ENCODE measurements around the gene HOXC6. TPM values are rescaled to one million over a fixed set of nuclear protein-coding genes. Genes with fewer than 3 reads are reported as not detected.

Gene HOXC6
- total and polyA plus RNA-seq, 2 experiments from 2014 or later, result not detected

- peaks cover 27% of the 10 kb centered on the region for H3K4me1 Mint-ChIP-seq
- no peak overlapping the region for H3K27ac Mint-ChIP-seq
- Histone ChIP-seq H3K27me3 (ENCODE audit: insufficient read depth) (peaks cover 100% of the 10 kb centered on the region), H3K27ac (ENCODE audit: low read depth) (no peak overlapping the region), H3K4me3 (no peak overlapping the region), H3K36me3 (ENCODE audit: insufficient read depth) (no peaks in the 10 kb centered on the region), H3K9me2 (ENCODE audit: insufficient read depth) (no peaks in the 10 kb centered on the region), H3K4me1 (ENCODE audit: insufficient read depth) (peaks cover 30% of the 10 kb centered on the region), H3F3A (replicated peaks; ENCODE audit: low read depth) (peaks cover 25% of the 10 kb centered on the region), H4K20me1 (replicated peaks; ENCODE audit: insufficient read depth) (peaks cover 24% of the 10 kb centered on the region), H3K4me2 (no peak overlapping the region), H2AFZ (no peak overlapping the region), H3K79me2 (replicated peaks; ENCODE audit: insufficient read depth) (no peaks in the 10 kb centered on the region)
- H3K4me3 Mint-ChIP-seq, result no peak overlapping the region
- peaks cover 99% of the 10 kb centered on the region for H3K27me3 Mint-ChIP-seq (ENCODE audit: insufficient read depth, low read depth, poor library complexity)
- no peaks in the 10 kb centered on the region for H3K36me3 Mint-ChIP-seq (ENCODE audit: low read depth)
- no peak for TF ChIP-seq ZNF114 (CRISPR knock-in tag; IDR thresholded peaks at IDR 0.05)
- TF ChIP-seq EZH2 (IDR thresholded peaks at IDR 0.05; ENCODE audit: low read depth, unreplicated experiment), result peak; percentile 25
- no peaks in the 10 kb centered on the region; the same call in 1 of the 3 replicates for H3K9me3 Mint-ChIP-seq
- DNase-seq (ENCODE audit: low spot score), result no peak
- ATAC-seq, result no peak
These were observed 20.5 kb upstream of the HOXC6 start for GRCh38 chr12:54007538-54008259.

- no peaks in the 10 kb centered on the region for H3K79me2 ChIP-seq (replicated peaks; ENCODE audit: insufficient read depth)
- TF ChIP-seq EZH2phosphoT487 (IDR thresholded peaks at IDR 0.05; ENCODE audit: unreplicated experiment) (no peak), EZH2 (IDR thresholded peaks at IDR 0.05; ENCODE audit: low read depth, unreplicated experiment) (peak; percentile 93), NANOG (IDR thresholded peaks at IDR 0.05; ENCODE audit: borderline replicate concordance) (no peak)
- Mint-ChIP-seq H3K36me3 (ENCODE audit: low read depth) (no peaks in the 10 kb centered on the region), H3K27me3 (ENCODE audit: insufficient read depth, low read depth, poor library complexity) (peaks cover 99% of the 10 kb centered on the region), H3K9me3 (no peaks in the 10 kb centered on the region; the same call in 1 of the 3 replicates), H3K27ac (no peak overlapping the region), H3K4me3 (no peak overlapping the region), H3K4me1 (peaks cover 27% of the 10 kb centered on the region)
- no peak overlapping the region for H3K4me3 ChIP-seq
- H3K27ac ChIP-seq (ENCODE audit: low read depth), result no peak overlapping the region
- DNase-seq (ENCODE audit: low spot score) (no peak), ATAC-seq (no peak)
- H3K4me2 ChIP-seq, result no peak overlapping the region
- H3F3A ChIP-seq (replicated peaks; ENCODE audit: low read depth), result peaks cover 25% of the 10 kb centered on the region
- H3K4me1 ChIP-seq (ENCODE audit: insufficient read depth), result peaks cover 31% of the 10 kb centered on the region
- no peaks in the 10 kb centered on the region for H3K36me3 ChIP-seq (ENCODE audit: insufficient read depth)
- no peak overlapping the region for H2AFZ ChIP-seq
- H3K9me2 ChIP-seq (ENCODE audit: insufficient read depth), result no peaks in the 10 kb centered on the region
- H4K20me1 ChIP-seq (replicated peaks; ENCODE audit: insufficient read depth), result peaks cover 24% of the 10 kb centered on the region
- peaks cover 100% of the 10 kb centered on the region for H3K27me3 ChIP-seq (ENCODE audit: insufficient read depth)
These were observed 20.0 kb upstream of the HOXC6 start for GRCh38 chr12:54008260-54008552.

GRCh38 chr12:54009171-54010052 is 18.8 kb upstream of the HOXC6 start:
- H3K36me3 Mint-ChIP-seq (ENCODE audit: low read depth), result no peaks in the 10 kb centered on the region
- Histone ChIP-seq H3K79me2 (replicated peaks; ENCODE audit: insufficient read depth) (no peaks in the 10 kb centered on the region), H3K36me3 (ENCODE audit: insufficient read depth) (no peaks in the 10 kb centered on the region), H4K20me1 (replicated peaks; ENCODE audit: insufficient read depth) (peaks cover 20% of the 10 kb centered on the region), H3F3A (replicated peaks; ENCODE audit: low read depth) (peaks cover 32% of the 10 kb centered on the region), H3K9me2 (ENCODE audit: insufficient read depth) (no peaks in the 10 kb centered on the region), H2AFZ (no peak overlapping the region), H3K4me3 (0 out of 2 replicates have a peak overlapping the region, but pooled peaks have one; percentile 28), H3K4me1 (ENCODE audit: insufficient read depth) (peaks cover 42% of the 10 kb centered on the region), H3K4me2 (peak overlapping the region; percentile 67), H3K27me3 (ENCODE audit: insufficient read depth) (peaks cover 100% of the 10 kb centered on the region), H3K27ac (ENCODE audit: low read depth) (no peak overlapping the region)
- H3K9me3 Mint-ChIP-seq, result no peaks in the 10 kb centered on the region; the same call in 2 of the 3 replicates
- ATAC-seq, result peak; percentile 2; the same call in 1 of the 3 replicates
- peaks cover 27% of the 10 kb centered on the region for H3K4me1 Mint-ChIP-seq
- H3K27ac Mint-ChIP-seq, result no peak overlapping the region
- peak; percentile 95 for TF ChIP-seq EZH2phosphoT487 (IDR thresholded peaks at IDR 0.05; ENCODE audit: unreplicated experiment)
- no peak for TF ChIP-seq STAT1 (IDR thresholded peaks at IDR 0.05; ENCODE audit: unreplicated experiment)
- peak; percentile 99 for TF ChIP-seq EZH2 (IDR thresholded peaks at IDR 0.05; ENCODE audit: low read depth, unreplicated experiment)
- peak overlapping the region; percentile 44; the same call in 2 of the 3 replicates for H3K4me3 Mint-ChIP-seq
- peaks cover 99% of the 10 kb centered on the region for H3K27me3 Mint-ChIP-seq (ENCODE audit: insufficient read depth, low read depth, poor library complexity)
- DNase-seq (ENCODE audit: low spot score), result no peak

Measured in GM23338 (cell line).